Loucy (cell line): ENCODE measurements around the gene DBNL.
A peak's percentile ranks its signal among the peaks of the same experiment; 100 is the strongest.

Experiments
- H2AFZ ChIP-seq: fragments of 200-600 bp; sonication (generic); 2 replicates; pipeline ENCODE4 v1.6.0; 2016; ENCODE audit warnings: antibody characterized with exemption, mild to moderate bottlenecking, low read length, moderate library complexity
- H3F3A ChIP-seq: fragments of 200-600 bp; 2 replicates; pipeline ENCODE4 v1.6.0; 2016; ENCODE audit warnings: antibody characterized with exemption, low read depth, mild to moderate bottlenecking
- H3K27me3 ChIP-seq: fragments of 200-600 bp; sonication (generic); 2 replicates; pipeline ENCODE4 v1.6.1; 2014; ENCODE audit warnings: low read length, mild to moderate bottlenecking; ENCODE audit not compliant: insufficient read depth, poor library complexity, severe bottlenecking
- H3K36me3 ChIP-seq: fragments of 200-600 bp; sonication (generic); 2 replicates; pipeline ENCODE4 v1.6.1; 2016; ENCODE audit warnings: low read length; ENCODE audit not compliant: insufficient read depth
- H3K4me1 ChIP-seq: fragments of 200-600 bp; sonication (generic); 2 replicates; pipeline ENCODE4 v1.5.1; 2014; ENCODE audit warnings: low read length, mild to moderate bottlenecking; ENCODE audit not compliant: insufficient read depth, poor library complexity, severe bottlenecking
- H3K4me2 ChIP-seq: fragments of 200-600 bp; sonication (generic); 2 replicates; pipeline ENCODE4 v1.6.0; 2014; ENCODE audit warnings: antibody characterized with exemption, low read length, low read depth, mild to moderate bottlenecking; ENCODE audit not compliant: poor library complexity, severe bottlenecking
- H3K4me3 ChIP-seq: fragments of 200-600 bp; sonication (generic); 2 replicates; pipeline ENCODE4 v1.5.1; 2014; ENCODE audit warnings: low read length, mild to moderate bottlenecking, mixed read lengths; ENCODE audit not compliant: poor library complexity, severe bottlenecking
- H3K79me2 ChIP-seq: fragments of 200-600 bp; sonication (generic); 2 replicates; pipeline ENCODE4 v1.6.1; 2014; ENCODE audit warnings: low read length; ENCODE audit not compliant: insufficient read depth
- H3K9ac ChIP-seq: fragments of 200-600 bp; sonication (generic); 2 replicates; pipeline ENCODE4 v1.6.0; 2014; ENCODE audit warnings: mild to moderate bottlenecking, low read depth, low read length, moderate library complexity; ENCODE audit not compliant: poor library complexity, severe bottlenecking
- H3K9me2 ChIP-seq: fragments of 200-600 bp; sonication (generic); replicated peaks from 2 replicates; pipeline ENCODE4 v1.6.1; 2016; ENCODE audit warnings: low read depth, low read length, mixed read lengths
- H3K9me3 ChIP-seq: fragments of 200-600 bp; sonication (generic); 2 replicates; pipeline ENCODE4 v1.6.1; 2014; ENCODE audit warnings: mild to moderate bottlenecking, antibody characterized with exemption, low read length, low read depth; ENCODE audit not compliant: insufficient read depth
- H4K20me1 ChIP-seq: fragments of 200-600 bp; sonication (generic); 2 replicates; pipeline ENCODE4 v1.6.0; 2014; ENCODE audit warnings: antibody characterized with exemption, low read length, mild to moderate bottlenecking; ENCODE audit not compliant: insufficient read depth, poor library complexity, severe bottlenecking
- CTCF ChIP-seq: fragments of 200-600 bp; sonication (generic); conservative IDR thresholded peaks from 2 replicates; pipeline ENCODE4 v1.5.1; 2014; ENCODE audit warnings: mild to moderate bottlenecking, antibody characterized with exemption, low read length
- EZH2phosphoT487 ChIP-seq: fragments of 200-600 bp; IDR thresholded peaks from 2 replicates; pipeline ENCODE4 v1.6.1; 2018; ENCODE audit warnings: antibody characterized with exemption, mild to moderate bottlenecking, moderate library complexity, borderline replicate concordance

Gene DBNL

GRCh38 chr7:44045226-44046014 lies 918 bp downstream of the DBNL start:
- Histone ChIP-seq H3K27me3 (no peaks in the 10 kb centered on the region), H2AFZ (peak overlapping the region; percentile 91), H3K9me3 (no peaks in the 10 kb centered on the region), H3K4me1 (peaks cover 36% of the 10 kb centered on the region), H3K4me3 (peak overlapping the region; percentile 95), H3K9ac (peak overlapping the region; percentile 94), H3K9me2 (no peaks in the 10 kb centered on the region), H3K36me3 (peaks cover 9% of the 10 kb centered on the region; the same call in 1 of the 2 replicates), H3K79me2 (peaks cover 58% of the 10 kb centered on the region), H3F3A (0 out of 2 replicates have a peak, but pooled peaks cover 3% of the 10 kb centered on the region), H4K20me1 (peaks cover 25% of the 10 kb centered on the region), H3K4me2 (peak overlapping the region; percentile 95)
- TF ChIP-seq EZH2phosphoT487 (no peak), CTCF (no peak)

GRCh38 chr7:44046321-44047061 lies 2.0 kb downstream of the DBNL start:
- H3K36me3 ChIP-seq = peaks cover 19% of the 10 kb centered on the region; the same call in 1 of the 2 replicates
- no peaks in the 10 kb centered on the region for H3K9me3 ChIP-seq
- TF ChIP-seq EZH2phosphoT487 = no peak
- no peak for TF ChIP-seq CTCF
- H3F3A ChIP-seq = 0 out of 2 replicates have a peak, but pooled peaks cover 3% of the 10 kb centered on the region
- H3K4me2 ChIP-seq = peak overlapping the region; percentile 95
- peaks cover 65% of the 10 kb centered on the region for H3K79me2 ChIP-seq
- peak overlapping the region; percentile 95 for H3K4me3 ChIP-seq
- no peaks in the 10 kb centered on the region for H3K27me3 ChIP-seq
- peak overlapping the region; percentile 94 for H3K9ac ChIP-seq
- H3K4me1 ChIP-seq = peaks cover 36% of the 10 kb centered on the region
- H3K9me2 ChIP-seq = no peaks in the 10 kb centered on the region
- H4K20me1 ChIP-seq = peaks cover 29% of the 10 kb centered on the region
- no peak overlapping the region for H2AFZ ChIP-seq

GRCh38 chr7:44048031-44048795 lies 3.7 kb downstream of the DBNL start:
- H3K9ac ChIP-seq = no peak overlapping the region
- H3K4me2 ChIP-seq = peak overlapping the region; percentile 15
- H3K9me3 ChIP-seq = no peaks in the 10 kb centered on the region
- no peaks in the 10 kb centered on the region for H3F3A ChIP-seq
- no peak for TF ChIP-seq CTCF
- no peak for TF ChIP-seq EZH2phosphoT487
- H4K20me1 ChIP-seq = peaks cover 29% of the 10 kb centered on the region
- no peak overlapping the region for H3K4me3 ChIP-seq
- H2AFZ ChIP-seq = no peak overlapping the region
- peaks cover 31% of the 10 kb centered on the region; the same call in 1 of the 2 replicates for H3K36me3 ChIP-seq
- H3K4me1 ChIP-seq = peaks cover 36% of the 10 kb centered on the region
- no peaks in the 10 kb centered on the region for H3K9me2 ChIP-seq
- no peaks in the 10 kb centered on the region for H3K27me3 ChIP-seq
- peaks cover 65% of the 10 kb centered on the region for H3K79me2 ChIP-seq
